MCF 10A (cell line): Measurements from ENCODE around the gene FAXC. TPM values are rescaled to one million over a fixed set of nuclear protein-coding genes. Genes with fewer than 3 reads are reported as not detected.

Experiments
- BruUV-seq: library from RNA; stranded (reverse); fragments of 400-500 nt; replicated peaks from 2 replicates; lab custom pipeline; 2021; lab: Mats Ljungman, UMichigan
- CTCF ChIA-PET: fragments of 300-600 bp; sonication (Branson Sonifier 250); formaldehyde crosslinking; extraction: SDS; loops from one replicate; lab custom pipeline; 2021; ENCODE audit warnings: antibody characterized with exemption, inconsistent platforms; lab: Yijun Ruan, JAX
- POLR2A ChIA-PET: fragments of 300-600, 350-650 bp; sonication (Branson Sonifier 250); formaldehyde crosslinking; extraction: SDS; loops from one replicate; lab custom pipeline; 2020; ENCODE audit warnings: antibody characterized with exemption, inconsistent platforms; lab: Yijun Ruan, JAX
- DNase-seq: peaks from one replicate; pipeline ENCODE4 v3.0.0-alpha.2; 2018; ENCODE audit not compliant: unreplicated experiment
- H3K27ac Mint-ChIP-seq: one replicate; pipeline ENCODE4 v1.8.0; 2022; ENCODE audit warnings: mild to moderate bottlenecking, low read depth, mixed read lengths; ENCODE audit not compliant: unreplicated experiment
- H3K27me3 Mint-ChIP-seq: one replicate; pipeline ENCODE4 v1.8.0; 2022; ENCODE audit warnings: mixed read lengths; ENCODE audit not compliant: insufficient read depth, unreplicated experiment
- H3K36me3 Mint-ChIP-seq: one replicate; pipeline ENCODE4 v1.8.0; 2022; ENCODE audit warnings: mild to moderate bottlenecking, moderate library complexity, mixed read lengths; ENCODE audit not compliant: insufficient read depth, unreplicated experiment
- H3K4me1 Mint-ChIP-seq: one replicate; pipeline ENCODE4 v1.8.0; 2022; ENCODE audit warnings: mixed read lengths; ENCODE audit not compliant: insufficient read depth, unreplicated experiment
- H3K4me3 Mint-ChIP-seq: one replicate; pipeline ENCODE4 v1.8.0; 2022; ENCODE audit warnings: mild to moderate bottlenecking, moderate library complexity, mixed read lengths; ENCODE audit not compliant: unreplicated experiment
- H3K9me3 Mint-ChIP-seq: one replicate; pipeline ENCODE4 v1.8.0; 2022; ENCODE audit warnings: mixed read lengths; ENCODE audit not compliant: unreplicated experiment
- CTCF ChIP-seq: fragments of 200-600 bp; IDR thresholded peaks from one replicate; pipeline ENCODE4 v1.8.0; 2022; ENCODE audit warnings: antibody characterized with exemption, mild to moderate bottlenecking; ENCODE audit not compliant: unreplicated experiment
- intact Hi-C: fragments of 100-400 bp; cut with micrococcal nuclease; formaldehyde crosslinking; loops from 2 replicates; pipeline ENCODE4 v1.14.1; 2022
- total RNA-seq: library from RNA; stranded (reverse); gene quantifications from 2 replicates; pipeline ENCODE4 v1.2.3, GENCODE V29; 2022

Gene FAXC
- total RNA-seq, 1 experiment from 2014 or later = 2.3 TPM

DNA sequence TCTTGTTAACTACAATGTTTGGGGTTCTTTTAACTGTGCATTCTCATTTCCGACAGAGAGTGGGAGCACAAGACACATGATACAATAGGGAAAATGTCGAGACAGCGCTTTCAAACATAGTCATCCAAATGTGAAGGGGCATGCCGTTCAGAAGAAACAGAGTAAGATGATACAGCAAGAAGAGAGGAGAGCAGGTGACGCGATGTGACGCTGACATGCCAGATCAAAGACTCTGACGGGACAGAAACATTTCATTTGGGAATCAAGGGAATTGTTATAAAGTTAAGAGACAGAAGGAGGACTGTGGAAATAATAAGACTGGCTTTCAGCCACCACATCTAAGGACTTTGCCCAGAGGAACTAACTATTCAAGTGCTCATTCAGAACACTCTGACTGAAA is 117.4 kb downstream of the FAXC start:
- H3K36me3 Mint-ChIP-seq = no peaks in the 10 kb centered on the region

DNA sequence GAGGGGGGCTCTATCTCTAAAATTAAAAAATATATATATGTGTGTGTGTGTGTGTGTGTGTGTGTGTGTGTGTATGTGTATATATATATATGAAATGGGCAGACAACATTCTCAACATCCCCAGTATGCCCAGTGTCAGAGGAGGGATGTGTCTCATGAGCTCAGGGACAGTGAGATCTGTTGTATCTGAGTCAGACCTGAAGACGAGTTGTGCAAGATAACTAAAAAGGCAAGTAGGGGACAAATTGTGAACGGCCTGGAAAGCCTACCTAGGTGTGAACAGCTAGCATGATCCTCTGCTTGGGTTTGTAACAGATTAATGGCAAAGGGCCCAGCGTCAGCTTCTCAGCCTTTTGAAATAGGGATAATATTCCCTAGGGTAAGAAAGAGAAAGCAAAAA is 124.3 kb downstream of the FAXC start:
- BruUV-seq = no TSS peak
- TF ChIP-seq CTCF = no peak
- intact Hi-C loops = no loop called here
- no peak overlapping the region for H3K27ac Mint-ChIP-seq
- CTCF ChIA-PET = interaction anchor here (0.5 to 1.2 kb wide), 3 partner anchors 16 to 58 kb away, joined by 3 to 7 read pairs (median 3); no protein-coding TSS in a partner anchor
- POLR2A ChIA-PET = no interaction called here
- H3K27me3 Mint-ChIP-seq = no peaks in the 10 kb centered on the region
- no peak for DNase-seq
- no peaks in the 10 kb centered on the region for H3K36me3 Mint-ChIP-seq
- no peaks in the 10 kb centered on the region for H3K4me1 Mint-ChIP-seq
- no peaks in the 10 kb centered on the region for H3K9me3 Mint-ChIP-seq
- no peak overlapping the region for H3K4me3 Mint-ChIP-seq

More for the DNA sequence above, 117.4 kb downstream of the FAXC start:
- DNase-seq = no peak
- BruUV-seq = no TSS peak
- Mint-ChIP-seq H3K4me3 (no peak overlapping the region), H3K27ac (no peak overlapping the region), H3K9me3 (no peaks in the 10 kb centered on the region), H3K4me1 (no peaks in the 10 kb centered on the region), H3K27me3 (peaks cover 55% of the 10 kb centered on the region)
- ChIA-PET CTCF (interaction anchor here (1.0 to 1.1 kb wide), 2 partner anchors 9 to 80 kb away, joined by 3 to 4 read pairs; no protein-coding TSS in a partner anchor), POLR2A (no interaction called here)
- intact Hi-C loops = no loop called here
- TF ChIP-seq CTCF = no peak

Other genes starting within 250 kb of the FAXC start
- gene COQ3, start 44.5 kb upstream of the FAXC start, total RNA-seq = 4.8 and 7.7 TPM in 2 replicates
- gene PNISR, start 75.6 kb upstream of the FAXC start, total RNA-seq = 95.9 and 115 TPM in 2 replicates
- gene USP45, start 165.7 kb upstream of the FAXC start, total RNA-seq = 12.7 and 14.4 TPM in 2 replicates
- 54.0 and 76.5 TPM in 2 replicates for gene CCNC, start 219.0 kb upstream of the FAXC start, total RNA-seq